GM18909 (cell line): ENCODE results near the gene TMEM253.

ENCODE experiments used
- ATAC-seq: cut with Tn5 transposase; IDR thresholded peaks from one replicate; pipeline ENCODE4 v1.9.1; 2021; ENCODE audit warnings: mild to moderate bottlenecking; ENCODE audit not compliant: unreplicated experiment, poor library complexity

The TMEM253 gene

DNA sequence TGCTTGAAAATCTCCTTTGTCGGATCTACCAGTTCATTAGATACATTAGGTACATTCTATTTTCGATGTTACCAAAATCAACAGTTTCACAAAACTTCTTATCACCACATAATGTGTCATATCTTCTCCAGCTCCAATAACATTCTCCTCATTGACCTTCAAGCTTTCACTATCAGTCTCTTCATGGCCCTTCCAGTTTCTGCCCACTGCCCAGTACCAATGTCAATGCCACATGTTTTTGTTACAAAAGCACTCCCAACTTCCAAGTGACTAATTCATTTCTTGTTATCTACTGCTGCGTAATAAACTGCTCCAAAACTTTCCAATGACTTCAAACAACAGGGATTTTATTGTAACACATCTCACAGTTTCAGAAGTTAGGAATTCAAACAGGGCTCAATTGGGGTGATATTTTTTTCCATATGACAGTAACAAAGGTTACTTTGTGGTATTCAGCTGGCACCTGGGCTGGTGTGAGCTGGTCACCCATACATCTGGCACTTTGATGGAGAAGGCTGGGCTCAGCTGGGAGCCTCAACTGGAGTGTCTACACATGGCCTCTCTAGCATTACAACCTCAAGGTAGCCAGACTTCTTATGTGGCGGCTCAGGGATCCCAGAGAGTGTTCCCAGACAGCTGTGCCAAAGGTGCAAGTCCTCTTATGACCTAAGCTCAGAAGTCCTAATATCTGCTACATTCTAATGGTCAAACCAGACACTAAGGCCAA lies 48.9 kb downstream of the TMEM253 start:
- no peak for ATAC-seq
